Skin of body (tissue), 2 donors: ENCODE results near the gene RASGRP4. TPM values are rescaled to one million over a fixed set of nuclear protein-coding genes. Genes with fewer than 3 reads are reported as not detected.
"Not testable (repeated sequence)": the region's sequence is repeated elsewhere in the genome, so short reads cannot be mapped to it uniquely, and the experiment has no call there.

ENCODE experiments used
- DNase-seq: peaks from one replicate; lab custom pipeline; 2025; lab: John Stamatoyannopoulos, UW
- total RNA-seq: library from RNA; depleted of rRNA; stranded (reverse); fragments of >200 nt; gene quantifications from one replicate; pipeline ENCODE4 v1.2.3, GENCODE V29; 2014

RASGRP4 gene, protein sequence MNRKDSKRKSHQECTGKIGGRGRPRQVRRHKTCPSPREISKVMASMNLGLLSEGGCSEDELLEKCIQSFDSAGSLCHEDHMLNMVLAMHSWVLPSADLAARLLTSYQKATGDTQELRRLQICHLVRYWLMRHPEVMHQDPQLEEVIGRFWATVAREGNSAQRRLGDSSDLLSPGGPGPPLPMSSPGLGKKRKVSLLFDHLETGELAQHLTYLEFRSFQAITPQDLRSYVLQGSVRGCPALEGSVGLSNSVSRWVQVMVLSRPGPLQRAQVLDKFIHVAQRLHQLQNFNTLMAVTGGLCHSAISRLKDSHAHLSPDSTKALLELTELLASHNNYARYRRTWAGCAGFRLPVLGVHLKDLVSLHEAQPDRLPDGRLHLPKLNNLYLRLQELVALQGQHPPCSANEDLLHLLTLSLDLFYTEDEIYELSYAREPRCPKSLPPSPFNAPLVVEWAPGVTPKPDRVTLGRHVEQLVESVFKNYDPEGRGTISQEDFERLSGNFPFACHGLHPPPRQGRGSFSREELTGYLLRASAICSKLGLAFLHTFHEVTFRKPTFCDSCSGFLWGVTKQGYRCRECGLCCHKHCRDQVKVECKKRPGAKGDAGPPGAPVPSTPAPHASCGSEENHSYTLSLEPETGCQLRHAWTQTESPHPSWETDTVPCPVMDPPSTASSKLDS
- total RNA-seq, result 1.8 TPM

DNA sequence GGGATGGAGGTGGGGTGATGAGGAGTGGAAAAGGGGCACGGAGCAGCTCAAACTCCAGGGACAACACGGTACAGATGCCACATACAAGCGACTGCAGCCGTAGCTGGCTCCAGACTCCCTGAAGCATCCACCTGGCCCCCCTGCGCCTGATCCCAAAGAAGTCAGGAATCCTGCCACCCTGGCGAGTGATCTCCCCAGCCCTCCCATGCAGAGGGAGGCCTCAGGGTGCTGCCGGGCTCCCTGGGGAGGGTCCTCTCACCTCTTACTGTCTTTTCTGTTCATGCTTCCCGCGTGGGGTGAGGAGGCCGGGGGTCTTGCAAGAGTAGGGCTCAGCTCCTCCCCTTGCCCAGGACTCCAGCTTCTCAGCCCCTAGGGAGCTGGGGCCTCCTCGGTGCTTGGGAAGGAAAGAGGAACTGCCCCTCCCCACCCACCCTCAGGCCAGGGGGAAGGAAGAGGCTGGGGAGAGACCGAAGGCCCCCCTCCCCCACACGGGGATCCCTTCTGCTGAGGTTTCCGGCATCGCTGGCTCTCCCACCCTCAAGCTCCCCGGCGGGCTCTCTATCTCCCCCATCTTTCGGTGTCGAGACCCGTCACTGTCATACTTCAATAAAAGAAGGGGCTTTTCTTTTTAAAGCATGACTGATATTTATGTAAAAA lies at the start of gene RASGRP4:
RASGRP4 (minus strand) TSS at position 410 of the 657 bp plus-strand sequence; CDS start at position 282, 128 bp downstream.
- no peak for DNase-seq

DNA sequence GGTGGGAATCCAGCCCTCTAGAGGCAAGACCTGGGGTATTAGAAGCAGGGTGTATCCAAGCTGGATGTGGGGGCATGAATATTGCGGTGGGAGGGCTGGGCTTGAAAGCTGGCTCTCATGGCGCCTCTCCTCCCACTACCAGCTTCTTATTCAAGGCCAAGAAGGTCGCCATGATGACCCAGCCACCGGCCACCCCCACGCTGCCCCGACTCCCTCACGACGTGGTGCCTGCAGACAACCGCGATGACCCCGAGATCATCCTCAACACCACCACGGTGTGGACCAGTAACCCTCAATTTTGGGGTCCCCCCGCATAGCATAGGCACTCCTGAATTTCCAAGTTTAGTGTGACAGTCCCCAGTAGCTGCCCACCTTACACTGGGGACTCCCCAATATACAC lies 49.2 kb upstream of the RASGRP4 start:
- no peak for DNase-seq

DNA sequence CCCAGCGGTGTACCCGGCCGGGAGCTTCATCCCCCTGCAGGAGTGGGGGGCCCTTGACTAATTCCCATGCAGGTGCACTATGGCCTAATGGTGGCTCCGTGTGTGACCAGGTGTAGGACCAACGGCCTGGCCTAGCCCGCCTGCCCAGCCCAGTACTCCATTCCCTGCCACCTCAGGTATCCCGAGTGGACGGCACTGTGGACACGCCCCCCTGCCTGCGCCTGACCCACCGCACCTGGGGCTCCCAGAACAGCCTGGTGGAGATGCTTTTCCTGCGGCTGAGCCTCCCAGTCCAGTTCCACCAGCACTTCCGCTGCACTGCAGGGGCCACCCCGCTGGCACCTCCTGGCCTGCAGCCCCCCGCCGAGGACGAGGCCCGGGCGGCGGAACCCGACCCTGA lies 47.2 kb upstream of the RASGRP4 start:
- DNase-seq, result no peak

- not testable (repeated sequence) for DNase-seq
Measured at GRCh38 chr19:38472725-38473124, 46.7 kb upstream of the RASGRP4 start.

GRCh38 chr19:38470788-38471480 lies 44.9 kb upstream of the RASGRP4 start:
- DNase-seq, result no peak

GRCh38 chr19:38469151-38469550 lies 43.1 kb upstream of the RASGRP4 start:
- DNase-seq, result no peak

GRCh38 chr19:38467541-38468525 lies 41.8 kb upstream of the RASGRP4 start:
- no peak for DNase-seq

GRCh38 chr19:38466050-38466449 lies 40.0 kb upstream of the RASGRP4 start:
- no peak for DNase-seq

DNA sequence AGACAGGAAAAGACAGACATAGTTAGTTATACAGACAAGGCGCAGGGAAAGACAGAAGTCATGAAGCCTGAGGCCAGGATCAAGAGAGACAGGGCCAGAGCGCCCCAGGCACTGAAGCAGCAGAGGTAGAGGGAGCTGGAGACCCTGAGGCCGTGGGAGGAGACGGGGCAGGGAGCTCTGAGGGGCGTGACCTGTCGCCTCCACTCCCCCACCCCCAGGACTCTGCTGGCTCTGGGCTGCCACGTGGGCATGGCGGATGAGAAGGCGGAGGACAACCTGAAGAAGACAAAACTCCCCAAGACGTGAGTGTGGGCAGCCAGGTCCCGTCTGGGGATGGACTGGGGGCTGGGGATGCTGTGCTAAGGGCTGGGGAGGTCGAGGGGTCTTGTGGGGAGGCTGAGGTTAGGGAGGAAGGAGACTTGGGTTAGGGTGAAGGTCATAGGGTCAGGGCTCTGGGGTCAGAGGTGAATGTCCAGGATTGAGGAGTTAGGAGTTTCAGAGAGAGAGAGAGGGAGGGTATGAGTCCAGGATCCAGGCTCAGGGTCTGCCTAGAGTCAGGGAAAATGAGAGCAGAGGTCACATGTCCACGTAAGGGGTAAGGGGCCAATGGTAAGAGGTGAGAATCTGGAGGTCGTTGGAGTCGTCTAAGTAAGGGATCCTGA lies 38.5 kb upstream of the RASGRP4 start:
- no peak for DNase-seq

GRCh38 chr19:38463365-38463764 lies 37.3 kb upstream of the RASGRP4 start:
- DNase-seq, result no peak

- DNase-seq, result no peak
Measured at GRCh38 chr19:38458991-38459390, 33.0 kb upstream of the RASGRP4 start.

DNA sequence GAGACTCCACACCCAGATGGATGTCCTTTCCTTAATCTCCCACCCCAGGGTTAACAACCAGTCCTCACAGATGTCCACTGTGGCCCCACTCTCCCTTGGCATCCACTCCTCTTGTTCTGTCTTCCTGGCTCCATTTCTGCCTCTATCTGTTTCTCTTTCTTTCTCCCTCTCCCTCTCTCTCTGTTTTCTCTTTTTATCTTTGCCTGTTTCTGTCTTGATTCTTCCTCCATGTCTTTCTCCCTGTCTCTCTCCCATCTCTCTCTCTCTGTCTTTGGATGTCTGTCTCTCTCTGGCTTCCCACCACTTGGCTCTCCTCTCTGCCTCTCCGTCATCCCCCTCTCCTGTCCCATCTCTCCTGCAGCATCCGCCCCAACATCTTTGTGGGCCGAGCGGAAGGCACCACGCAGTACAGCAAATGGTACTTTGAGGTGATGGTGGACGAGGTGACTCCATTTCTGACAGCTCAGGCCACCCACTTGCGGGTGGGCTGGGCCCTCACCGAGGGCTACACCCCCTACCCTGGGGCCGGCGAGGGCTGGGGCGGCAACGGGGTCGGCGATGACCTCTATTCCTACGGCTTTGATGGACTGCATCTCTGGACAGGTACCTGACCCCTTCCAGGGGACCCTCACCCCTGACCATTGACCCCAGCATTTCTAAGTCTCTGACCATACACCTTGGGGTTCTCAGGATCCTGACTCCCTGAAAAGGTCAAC lies 31.8 kb upstream of the RASGRP4 start:
- no peak for DNase-seq

DNA sequence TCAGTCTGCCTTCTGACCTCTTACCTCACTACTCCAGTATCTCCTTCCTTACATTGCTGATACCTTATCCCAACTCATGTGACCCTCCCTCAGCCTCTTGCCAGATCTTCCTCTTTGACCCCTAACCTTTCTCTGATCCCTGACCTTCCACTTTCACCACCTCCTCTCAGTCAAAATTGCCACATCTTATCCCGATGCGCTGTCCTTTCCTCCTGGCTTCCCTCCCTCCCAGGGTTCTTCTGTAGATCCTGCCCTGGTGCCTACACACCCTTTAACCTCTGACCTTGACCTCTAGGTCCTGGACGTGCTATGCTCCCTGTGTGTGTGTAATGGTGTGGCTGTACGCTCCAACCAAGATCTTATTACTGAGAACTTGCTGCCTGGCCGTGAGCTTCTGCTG lies 31.2 kb upstream of the RASGRP4 start:
- DNase-seq, result no peak

- DNase-seq, result no peak
Measured at GRCh38 chr19:38455031-38455430, 29.0 kb upstream of the RASGRP4 start.

DNA sequence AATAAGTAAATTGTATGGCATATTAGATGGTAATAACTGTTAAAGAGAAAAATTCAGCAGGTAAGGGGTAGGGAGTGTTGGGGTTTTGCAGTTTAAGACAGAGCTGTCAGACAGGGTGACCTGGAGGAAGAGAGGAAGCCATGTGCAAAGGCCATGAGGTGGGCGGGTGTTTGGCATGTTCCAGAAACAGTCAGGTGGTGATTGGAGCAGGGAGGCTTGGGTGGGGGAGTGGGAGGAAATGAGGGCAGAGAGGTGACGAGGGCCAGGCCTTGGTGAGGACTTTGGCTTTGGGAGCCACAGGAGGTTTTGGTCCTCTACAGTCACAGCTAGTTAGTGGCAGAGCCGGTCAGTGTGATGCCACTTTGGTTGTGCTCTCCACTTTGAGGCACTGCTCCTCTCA lies 27.6 kb upstream of the RASGRP4 start:
- no peak for DNase-seq

GRCh38 chr19:38452430-38453366 lies 26.7 kb upstream of the RASGRP4 start:
- DNase-seq, result no peak

DNA sequence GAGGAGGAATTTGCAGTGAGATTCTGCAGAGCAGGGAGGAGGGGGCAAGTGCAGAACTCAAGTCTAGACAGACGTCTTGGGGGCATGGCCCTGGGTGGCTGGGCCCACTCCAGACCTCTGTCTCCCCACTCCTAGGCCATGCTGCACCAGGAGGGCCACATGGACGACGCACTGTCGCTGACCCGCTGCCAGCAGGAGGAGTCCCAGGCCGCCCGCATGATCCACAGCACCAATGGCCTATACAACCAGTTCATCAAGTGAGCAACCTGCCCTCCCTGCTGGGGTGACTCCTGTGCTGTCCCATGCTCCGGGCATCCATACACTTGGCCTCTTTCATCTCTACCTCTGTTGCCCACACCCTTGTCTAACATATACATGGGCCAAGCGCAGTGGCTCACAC lies 25.6 kb upstream of the RASGRP4 start:
- DNase-seq, result no peak

GRCh38 chr19:38451036-38451435 lies 25.0 kb upstream of the RASGRP4 start:
- no peak for DNase-seq
